Amniotic stem cell (primary cell): ENCODE measurements around the gene COLQ.
"Not testable (repeated sequence)": the region's sequence is repeated elsewhere in the genome, so short reads cannot be mapped to it uniquely, and the experiment has no call there.

Source experiments
- DNase-seq: peaks from one replicate; lab custom pipeline; 2025; lab: John Stamatoyannopoulos, UW

Gene COLQ

DNA sequence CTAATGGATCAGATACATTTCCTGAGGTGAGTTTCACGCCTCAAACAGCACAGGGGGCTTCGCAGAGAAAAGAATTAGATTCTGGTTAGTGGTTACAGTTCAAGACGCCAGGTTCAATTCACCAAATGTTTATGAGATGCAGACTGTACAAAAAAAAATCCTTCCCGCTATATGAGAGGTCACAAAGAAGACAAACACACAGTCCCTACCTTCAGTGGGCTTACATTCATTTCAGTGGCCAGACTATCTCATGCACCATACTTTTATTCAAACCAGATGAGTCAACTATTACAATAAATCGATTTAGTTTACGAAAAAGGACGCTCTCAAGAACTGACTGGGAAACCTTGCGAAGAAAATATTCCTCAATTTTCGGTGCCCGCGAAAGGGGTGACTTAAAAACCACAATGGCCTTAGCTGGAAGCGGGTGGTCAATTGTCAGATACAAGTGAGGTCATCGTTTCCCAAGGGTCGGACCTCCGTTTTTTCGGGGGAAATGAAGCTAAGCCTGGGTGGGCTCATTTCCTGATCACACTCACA lies 94.9 kb downstream of the COLQ start:
- DNase-seq = no peak

DNA sequence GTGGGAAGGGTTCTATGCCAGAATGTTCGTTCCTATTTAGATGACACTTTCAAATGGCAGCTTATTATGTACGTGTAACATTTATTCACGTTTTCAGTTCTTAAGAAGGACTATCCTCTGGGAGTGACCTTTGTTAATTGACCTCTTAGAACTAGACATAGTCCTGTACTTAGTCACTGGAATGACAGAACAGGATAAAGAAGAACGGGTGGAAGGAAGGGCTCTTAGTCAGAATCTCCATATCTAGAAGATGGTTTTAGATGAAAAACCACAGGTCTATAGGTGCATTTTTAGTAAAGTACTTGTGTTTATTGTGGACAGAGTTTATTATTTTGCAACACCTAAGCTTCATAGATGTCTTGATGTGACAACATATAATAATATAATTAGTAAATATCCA lies 100.6 kb downstream of the COLQ start:
- DNase-seq = no peak

DNA sequence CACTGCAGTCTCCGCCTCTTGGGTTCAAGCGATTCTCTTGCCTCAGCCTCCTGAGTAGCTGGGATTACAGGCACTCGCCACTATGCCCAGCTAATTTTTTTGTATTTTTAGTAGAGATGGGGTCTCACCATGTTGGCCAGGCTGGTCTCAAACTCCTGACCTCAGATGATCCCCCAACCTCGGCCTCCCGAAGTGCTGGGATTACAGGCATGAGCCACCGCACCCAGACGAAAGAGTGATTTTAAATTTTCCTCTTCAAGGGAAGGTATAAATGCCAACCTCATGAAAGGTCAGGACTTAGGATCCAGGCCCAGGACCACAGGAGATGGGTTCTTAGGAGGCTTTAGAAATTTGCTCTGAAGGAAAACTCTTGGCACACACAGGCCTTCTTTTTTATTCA lies 110.5 kb downstream of the COLQ start:
- DNase-seq = not testable (repeated sequence)

DNA sequence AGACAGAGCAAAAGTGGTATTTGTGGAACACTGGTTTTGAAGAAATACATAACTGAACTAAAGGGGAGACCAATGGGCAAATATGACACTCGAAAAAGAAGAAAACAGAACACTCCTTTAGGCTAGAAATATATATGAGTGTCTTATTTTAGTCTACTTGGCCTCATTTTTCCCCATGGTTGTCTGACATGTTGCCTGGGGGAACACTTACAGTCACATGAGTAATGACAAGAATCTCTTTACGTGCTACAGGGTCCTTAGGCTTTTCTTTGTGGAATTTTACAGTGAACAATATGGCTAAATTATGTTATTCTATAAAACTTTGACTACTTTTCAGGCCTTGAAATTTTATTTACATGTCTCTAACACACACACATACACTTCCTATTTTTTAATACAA lies 111.7 kb downstream of the COLQ start:
- no peak for DNase-seq

DNA sequence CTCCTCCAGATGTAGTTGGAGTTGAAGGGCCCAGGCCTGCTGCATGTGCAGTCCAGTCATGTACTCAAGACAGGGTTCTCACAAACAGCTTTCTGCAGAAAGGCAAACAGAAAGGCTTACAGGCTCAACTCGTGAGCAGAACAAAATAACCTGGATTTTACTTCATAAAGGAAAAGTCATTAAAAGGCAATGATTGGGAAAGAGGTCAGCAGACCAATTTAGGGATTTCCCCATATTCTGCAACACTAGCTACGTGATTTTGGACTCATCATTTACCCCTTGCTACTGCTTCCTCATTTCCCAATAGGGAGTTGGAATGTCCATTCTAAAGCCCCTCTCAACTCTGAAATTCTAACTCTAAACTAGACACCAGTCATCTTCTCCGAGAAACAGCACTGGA lies 112.3 kb downstream of the COLQ start:
- no peak for DNase-seq

DNA sequence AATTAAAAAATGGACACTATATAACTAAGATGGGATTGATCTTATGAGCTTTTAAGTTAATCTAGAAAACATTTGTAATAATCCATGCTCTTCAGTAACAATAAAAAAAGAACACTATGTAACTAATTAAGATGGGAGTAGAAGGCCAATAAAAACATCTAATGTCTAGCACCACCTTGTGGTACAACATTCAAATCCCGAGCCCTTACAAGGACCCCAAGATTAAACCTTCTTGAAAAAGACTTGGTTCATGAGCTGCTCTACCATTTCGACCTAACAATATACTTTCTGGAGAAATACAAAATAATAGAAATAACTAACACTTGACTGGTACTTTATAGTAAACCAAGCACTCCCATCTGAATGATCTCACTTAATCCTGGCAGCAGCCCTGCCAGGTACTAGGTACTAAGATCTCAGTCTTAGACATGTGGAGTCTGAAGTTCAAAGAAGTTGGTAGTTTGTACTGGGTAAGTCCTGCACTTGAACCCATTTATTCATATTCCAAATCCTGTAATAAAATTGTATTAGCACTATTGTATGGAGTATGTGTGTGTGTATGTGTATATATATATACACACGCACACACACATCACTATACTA lies 116.0 kb downstream of the COLQ start:
- peak; percentile 16 for DNase-seq

DNA sequence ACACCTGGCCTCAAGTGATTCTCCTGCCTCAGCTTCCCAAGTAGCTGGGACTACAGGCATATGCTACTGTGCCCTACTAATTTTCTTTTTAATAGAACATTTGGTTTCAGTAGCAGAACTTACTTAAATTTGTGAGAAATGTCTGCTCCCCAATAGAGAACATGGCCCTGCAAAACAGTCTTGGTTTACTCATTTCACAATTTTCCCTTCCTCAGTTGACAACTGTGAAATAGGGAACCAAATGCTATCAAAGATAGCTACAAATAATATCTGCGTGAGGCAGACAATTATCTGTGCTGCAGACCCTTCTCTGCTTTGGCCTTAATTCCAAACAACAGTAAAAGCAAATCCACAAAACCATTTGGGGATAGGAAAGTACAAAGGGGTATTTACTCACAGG lies 116.7 kb downstream of the COLQ start:
- no peak for DNase-seq

DNA sequence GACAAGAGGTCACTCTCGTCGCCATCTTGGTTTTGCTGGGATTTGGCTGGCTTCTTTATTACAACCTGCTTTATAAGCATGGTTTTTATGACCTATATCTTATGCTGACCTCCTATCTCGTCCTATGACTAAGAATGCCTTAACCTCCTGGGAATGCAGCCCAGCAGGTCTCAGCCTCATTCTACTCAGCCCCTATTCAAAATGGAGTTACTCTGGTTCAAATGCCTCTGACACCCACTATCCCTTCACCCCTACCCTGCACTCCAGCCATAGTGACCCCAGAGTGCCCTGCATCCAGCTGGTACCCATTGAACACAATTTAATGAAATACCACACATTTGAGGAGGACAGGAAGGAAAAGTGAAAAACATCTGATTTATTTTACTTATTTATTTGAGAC lies 117.5 kb downstream of the COLQ start:
- DNase-seq = no peak

DNA sequence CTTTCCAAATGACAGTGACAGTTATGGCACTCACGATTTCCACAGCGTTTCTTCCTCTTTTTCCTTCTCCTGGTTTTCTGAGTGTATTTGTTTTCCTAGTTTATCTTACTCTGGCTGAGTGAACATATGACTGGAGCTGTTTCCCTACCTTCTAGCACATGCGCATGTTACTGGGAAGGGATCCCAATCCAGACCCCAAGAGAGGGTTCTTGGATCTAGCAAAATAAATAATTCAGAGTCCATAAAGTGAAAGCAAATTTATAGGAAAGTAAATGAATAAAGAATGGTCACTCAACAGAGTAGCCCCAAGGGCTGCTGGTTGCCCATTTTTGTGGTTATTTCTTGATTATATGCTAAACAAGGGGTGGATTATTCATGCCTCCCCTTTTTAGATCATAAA lies 118.0 kb downstream of the COLQ start:
- no peak for DNase-seq

DNA sequence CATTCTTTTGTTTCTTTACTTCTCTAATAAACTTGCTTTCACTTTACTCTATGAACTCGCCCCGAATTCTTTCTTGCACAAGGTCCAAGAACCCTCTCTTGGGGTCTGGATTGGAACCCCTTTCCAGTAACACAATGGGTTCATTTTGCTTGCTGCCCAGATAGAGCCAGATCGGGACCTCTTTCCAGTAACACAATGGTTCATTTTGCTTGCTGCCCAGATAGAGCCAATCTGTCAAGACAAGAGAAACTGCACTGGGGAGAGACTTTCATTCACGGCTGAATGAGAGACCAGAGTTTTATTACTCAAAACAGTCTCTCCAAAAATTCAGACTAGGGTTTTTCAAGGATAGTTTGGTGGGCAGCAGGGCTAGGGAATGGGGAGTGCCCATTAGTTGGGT lies 119.6 kb downstream of the COLQ start:
- no peak for DNase-seq
